NCI-H2227 (cell line): ENCODE measurements around the gene TIMD4.
"Not testable (repeated sequence)": the region's sequence is repeated elsewhere in the genome, so short reads cannot be mapped to it uniquely, and the experiment has no call there.

Source experiments
- DNase-seq: peaks from one replicate; lab custom pipeline; 2025; ENCODE audit not compliant: unreplicated experiment; lab: John Stamatoyannopoulos, UW

The TIMD4 gene

GRCh38 chr5:156963125-156963524, at the start of gene TIMD4:
Gene TIMD4 (minus strand): TSS chr5:156963226. CDS start chr5:156963198, 28 bp downstream.
- no peak for DNase-seq

DNA sequence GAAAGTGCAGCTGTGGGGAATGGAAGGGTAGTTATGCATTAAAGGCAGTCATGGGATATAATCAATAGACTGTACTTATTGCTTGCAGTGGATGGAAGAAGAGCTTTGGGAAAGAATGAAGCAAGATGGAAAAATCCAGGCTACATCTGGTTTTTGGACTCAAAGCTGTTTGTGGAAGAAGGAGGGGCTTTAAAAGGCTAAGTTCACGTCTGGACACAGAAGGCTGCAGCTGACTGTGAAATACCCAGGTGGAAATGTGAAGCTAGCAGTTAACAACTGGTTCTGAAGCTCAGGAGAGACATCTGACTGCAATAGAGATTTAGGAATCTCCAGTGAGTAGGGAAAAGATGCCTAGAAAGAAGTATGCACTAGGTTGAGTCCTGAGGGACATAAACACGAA, 43.2 kb upstream of the TIMD4 start:
- no peak for DNase-seq

GRCh38 chr5:157004893-157005551, 42.0 kb upstream of the TIMD4 start:
- no peak for DNase-seq

- no peak for DNase-seq
Measured at GRCh38 chr5:156991714-156992113, 28.7 kb upstream of the TIMD4 start.

GRCh38 chr5:156984064-156984463, 21.0 kb upstream of the TIMD4 start:
- DNase-seq, result no peak

DNA sequence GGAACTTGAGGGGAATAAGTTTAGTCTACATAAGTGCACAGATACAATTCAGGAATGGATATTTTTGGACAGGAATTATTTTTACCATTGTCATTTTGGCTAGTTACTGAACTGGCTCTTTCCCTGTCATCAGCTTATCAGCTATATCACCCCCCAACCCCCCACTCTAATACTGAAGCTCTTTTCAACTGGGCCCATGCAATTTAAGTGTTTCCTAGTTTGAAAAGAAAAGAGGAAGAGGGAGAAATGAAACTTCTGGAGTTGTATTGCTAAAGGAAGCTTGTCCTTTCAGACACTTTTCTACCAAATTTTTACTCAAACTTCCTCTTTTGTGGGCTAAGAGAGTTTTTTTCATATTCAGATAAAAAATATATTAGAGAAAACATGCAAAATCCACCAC, 18.5 kb upstream of the TIMD4 start:
- DNase-seq, result no peak

DNA sequence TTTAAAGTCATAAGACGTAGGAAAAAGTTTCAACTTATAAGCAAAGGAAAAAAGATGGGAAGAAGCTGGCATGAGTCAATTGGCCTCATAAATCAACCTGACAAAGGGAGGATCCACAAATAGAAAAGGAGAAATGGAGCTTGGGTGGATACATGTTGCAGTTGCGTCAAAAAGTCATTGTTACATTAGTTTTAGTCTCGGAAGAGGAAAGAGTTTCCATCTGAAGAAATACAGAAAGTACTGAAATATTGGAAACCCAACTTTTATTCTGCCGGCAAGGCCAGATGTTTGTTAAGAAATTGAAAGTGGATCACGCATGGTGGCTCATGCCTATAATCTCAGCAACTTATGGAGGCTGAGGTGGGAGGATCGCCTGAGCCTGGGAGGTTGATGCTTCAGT, 11.3 kb upstream of the TIMD4 start:
- no peak for DNase-seq

DNA sequence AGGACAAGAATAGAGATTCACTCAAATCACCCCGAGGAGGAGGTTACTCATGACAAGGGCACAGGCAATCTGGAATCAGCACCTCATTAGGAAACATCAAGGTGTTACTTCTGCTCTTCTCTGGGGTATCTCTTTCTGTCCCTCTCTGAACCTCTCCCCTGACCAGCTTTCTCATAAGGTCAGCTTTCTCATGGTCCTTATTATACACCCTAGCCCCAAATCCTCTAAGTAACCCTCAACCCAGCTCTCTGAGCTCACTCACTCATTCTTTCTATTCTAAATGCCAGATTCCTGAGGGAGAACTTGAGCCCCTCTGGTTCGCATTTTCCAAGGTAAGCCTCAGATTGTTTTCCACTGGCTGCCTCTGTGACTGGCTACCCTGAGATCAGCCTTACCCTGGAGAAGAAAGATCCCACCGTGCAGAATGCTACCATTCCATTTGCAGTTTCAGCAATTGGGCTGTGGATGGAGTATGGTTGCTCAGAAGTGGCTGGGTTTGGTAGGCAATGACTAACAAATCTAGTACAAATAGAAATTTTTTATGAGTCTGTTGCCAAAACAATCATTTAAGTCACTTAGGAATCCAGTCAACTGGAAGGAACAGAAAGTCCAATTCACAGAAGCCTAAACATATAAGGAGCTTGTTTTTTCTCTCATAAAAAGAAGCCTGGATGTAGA, 9.0 kb upstream of the TIMD4 start:
- no peak for DNase-seq

GRCh38 chr5:156971415-156971814, 8.4 kb upstream of the TIMD4 start:
- no peak for DNase-seq

- DNase-seq, result not testable (repeated sequence)
Measured at GRCh38 chr5:156967386-156967785, 4.4 kb upstream of the TIMD4 start.

DNA sequence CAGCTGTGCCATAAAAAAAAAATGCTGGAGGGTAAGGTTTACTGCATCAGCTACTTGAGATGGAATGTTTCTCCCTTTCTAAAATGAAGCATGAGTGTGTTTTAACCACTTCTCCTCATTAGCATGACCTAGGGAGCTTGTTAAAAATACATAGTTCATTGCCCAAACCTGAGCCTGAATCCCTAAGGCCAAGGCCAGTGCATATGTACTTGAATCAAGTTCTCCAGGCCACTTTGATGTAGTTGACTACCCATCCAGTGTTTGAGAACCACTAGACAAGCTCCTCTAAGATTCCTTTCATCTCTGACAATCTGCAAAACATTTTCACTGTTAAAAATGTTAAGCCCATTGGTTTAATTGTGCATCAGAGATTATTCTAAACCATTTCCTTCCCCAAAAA, 6.7 kb downstream of the TIMD4 start:
- DNase-seq, result no peak

DNA sequence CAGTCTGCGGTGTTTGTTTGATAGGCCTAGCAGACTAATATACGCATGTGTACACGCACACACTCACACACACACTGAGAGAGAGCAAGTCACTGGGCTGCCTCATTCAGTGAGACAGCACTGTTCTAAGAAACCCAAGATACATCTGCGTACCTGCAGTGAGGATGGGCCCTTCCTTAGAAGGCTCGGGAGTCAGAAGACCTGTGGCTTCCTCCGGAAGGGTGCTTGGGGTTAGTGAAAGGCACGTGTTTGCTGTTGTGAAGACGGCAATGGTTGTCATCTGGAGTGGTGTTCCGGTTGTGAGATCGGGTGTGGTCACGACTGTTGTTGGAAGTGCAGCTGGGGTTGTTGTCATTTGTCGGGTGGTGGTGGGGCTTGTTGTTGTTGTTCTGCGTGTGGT, 11.7 kb downstream of the TIMD4 start:
- DNase-seq, result no peak

GRCh38 chr5:156950716-156951115, 12.3 kb downstream of the TIMD4 start:
- no peak for DNase-seq

DNA sequence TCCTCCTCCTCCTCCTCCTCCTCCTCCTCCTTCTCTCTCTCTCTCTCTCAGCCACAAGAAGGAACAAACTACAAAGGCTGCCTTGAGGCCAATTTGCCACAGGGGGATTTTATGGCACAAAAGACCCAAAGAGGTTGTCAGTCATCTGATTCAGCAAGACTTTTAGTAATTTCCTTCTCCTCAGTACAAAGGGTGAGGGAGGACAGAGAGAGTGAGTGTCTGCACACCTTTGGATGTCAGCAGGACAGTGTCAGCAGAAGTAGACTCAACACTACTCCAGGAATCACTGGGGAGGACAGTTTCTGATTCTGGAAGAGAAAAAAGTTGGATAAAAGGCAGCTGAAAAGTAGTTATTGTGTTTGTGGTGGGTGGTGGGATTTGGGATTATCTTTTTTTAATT, 13.6 kb downstream of the TIMD4 start:
- DNase-seq, result no peak

DNA sequence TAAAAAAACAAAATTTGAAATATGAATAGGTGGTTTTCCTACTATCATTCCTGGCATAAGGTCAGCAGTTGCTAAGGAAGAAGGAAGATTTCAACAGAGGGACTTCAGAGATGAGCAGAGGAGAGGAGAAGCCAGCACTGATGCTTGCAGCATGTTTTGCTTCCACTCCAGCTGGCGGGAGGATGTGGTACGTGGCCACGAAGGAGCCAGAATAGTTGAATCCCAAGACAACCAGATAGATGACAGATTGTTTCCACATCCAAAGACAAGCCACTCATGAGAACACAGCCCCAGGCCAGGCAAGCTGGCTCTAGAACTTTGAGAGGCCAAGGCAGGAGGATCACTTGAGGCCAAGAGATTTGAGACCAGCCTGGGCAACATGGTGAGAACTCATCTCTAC, 15.1 kb downstream of the TIMD4 start:
- peak; percentile 74 for DNase-seq

GRCh38 chr5:156942064-156942463, 21.0 kb downstream of the TIMD4 start:
- DNase-seq, result no peak

DNA sequence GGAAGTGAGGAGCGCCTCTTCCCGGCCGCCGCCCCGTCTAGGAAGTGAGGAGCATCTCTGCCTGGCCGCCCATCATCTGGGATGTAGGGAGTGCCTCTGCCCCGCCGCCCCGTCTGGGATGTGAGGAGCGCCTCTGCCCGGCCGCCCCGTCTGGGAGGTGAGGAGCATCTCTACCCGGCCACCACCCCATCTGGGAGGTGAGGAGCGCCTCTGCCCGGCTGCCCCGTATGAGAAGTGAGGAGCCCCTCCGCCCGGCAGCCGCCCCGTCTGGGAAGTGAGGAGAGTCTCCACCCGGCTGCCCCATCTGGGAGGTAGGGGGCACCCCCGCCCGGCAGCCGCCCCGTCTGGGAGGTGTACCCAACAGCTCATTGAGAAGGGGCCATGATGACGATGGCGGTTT, 22.6 kb downstream of the TIMD4 start:
- not testable (repeated sequence) for DNase-seq

DNA sequence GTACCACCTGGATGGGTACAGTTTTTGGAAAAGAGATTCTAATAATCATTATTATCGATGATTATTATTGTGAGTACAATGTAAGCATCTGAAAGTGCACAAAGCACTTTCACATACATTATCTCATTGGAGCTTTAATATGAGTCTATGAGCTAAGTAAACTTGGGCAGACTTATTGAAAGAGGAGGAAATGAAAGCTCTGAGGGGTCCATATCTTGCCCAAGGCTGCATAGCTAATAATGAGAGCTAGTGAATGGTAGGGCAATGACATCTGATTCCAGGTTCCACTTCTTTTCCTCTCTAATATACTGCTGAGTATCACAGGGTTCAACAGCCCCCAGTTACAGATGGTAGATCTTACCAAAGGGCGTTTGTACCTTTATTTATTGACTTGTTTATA, 26.1 kb downstream of the TIMD4 start:
- no peak for DNase-seq

DNA sequence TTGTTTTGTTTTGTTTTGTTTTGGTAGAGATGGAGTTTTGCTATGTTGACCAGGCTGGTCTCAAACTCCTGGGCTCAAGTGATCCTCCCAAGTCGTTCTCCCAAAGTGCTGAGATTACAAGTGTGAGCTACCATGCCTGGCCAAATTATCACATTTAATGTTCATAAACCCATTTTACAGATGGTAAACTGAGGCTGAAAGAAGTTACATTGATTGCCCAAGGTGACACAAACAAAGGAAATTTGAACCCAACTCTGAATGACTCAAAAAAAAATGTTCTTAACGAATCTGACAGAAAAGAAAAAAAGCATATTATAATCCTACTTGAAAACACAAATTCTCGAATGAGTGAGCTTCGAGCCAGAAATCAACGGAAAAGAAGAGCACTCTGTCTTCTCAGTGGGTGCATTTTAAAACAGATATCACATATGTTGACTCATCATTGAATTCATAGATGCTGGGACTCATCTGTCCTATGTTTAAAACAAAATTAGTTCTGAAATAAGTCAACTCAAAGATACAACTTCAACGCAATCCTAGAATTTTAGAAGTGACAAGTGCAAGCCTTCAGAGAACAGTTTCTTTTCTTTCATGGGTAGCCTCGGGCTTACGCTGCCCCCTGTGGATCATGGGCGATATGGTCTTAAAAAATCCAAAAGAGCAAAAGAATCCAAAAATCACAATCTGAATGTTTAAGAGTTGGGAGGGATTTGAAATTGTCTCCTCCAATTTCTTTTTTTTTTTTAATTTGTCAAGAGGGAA, 28.4 kb downstream of the TIMD4 start:
- DNase-seq, result peak; percentile 21

DNA sequence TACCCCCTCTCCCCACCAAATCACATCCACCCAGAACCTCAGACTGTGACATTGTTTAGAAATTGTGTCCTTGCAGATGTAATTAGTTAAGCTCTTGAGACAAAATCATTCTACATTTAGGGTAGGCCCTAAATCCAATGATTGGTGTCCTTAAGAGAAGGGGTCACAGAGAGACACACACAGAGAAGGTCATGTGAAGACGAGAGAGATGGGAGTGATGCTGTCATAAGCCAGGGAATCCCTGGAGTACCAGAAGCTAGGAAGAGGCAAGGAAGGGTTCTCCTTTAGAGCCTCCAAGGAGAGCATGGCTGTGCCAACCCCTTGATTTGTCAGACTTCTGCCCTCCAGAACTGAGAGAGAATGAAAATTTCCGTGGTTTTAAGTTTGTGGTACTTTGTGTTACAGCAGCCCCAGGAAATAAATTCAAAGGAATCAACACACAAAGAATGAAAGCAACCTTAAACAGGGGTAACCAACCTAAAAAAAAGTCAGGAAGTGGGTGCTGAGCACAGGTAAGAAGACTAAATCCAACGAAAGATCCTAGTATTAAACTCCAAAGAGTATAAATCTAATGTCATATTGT, 33.6 kb downstream of the TIMD4 start:
- no peak for DNase-seq

DNA sequence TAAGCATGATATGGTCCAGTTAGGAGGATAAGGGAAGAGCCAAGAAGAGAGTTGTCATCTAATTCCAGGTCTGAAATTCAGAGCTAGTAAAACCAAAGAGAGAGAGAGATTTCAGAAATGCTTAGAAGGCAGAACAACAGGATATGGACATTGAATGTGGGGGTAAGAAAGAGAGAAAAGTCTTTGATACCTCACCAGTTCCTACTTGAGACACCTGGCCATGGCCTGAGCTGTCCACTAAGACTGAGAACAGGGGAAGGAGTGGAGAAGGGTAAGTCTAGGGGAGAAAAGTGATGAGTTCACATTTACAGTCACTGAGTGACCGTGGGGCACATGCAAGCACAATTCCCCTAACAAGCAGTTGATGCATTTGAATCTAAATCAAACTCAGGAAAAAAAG, 35.5 kb downstream of the TIMD4 start:
- no peak for DNase-seq

- DNase-seq, result not testable (repeated sequence)
Measured at GRCh38 chr5:156925767-156926166, 37.3 kb downstream of the TIMD4 start.
